HFF-Myc (cell line): Measurements from ENCODE around the gene VPS39.

Experiments
- DNase-seq: peaks from one replicate; pipeline ENCODE4 v3.0.0-alpha.2; 2011; ENCODE audit warnings: low read depth; ENCODE audit errors: extremely low read depth
- H3K4me3 ChIP-seq: replicated peaks from 2 replicates; pipeline ENCODE4 v1.5.1; 2011; ENCODE audit warnings: low read depth, mild to moderate bottlenecking, control low read depth, low read length
- TF ChIP-seq, protein P1 (sequence below): IDR thresholded peaks from 2 replicates; pipeline ENCODE4 v1.5.1; 2012; ENCODE audit warnings: mild to moderate bottlenecking, low read depth, low read length, control low read depth; ENCODE audit errors: missing control alignments

The VPS39 gene

DNA sequence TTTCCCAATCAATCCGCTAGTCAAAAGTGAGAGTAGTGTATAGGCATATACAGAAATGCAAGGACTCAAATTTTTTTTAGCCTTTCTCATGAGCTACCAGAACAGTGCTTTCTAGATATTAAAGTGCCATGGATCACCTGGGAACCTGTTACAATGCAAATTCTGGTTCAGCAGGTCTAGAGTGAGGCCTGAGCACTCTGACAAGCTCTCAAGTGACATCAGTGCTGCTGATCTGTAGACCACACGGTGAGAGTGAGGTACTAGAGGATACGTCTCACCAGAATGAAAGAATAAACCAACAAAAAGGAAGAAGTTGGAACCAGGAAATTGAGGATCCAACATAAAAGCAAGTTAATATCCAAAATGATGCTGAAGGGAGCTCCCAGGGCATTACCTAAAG, 97.7 kb downstream of the VPS39 start:
- TF ChIP-seq, protein P1, sequence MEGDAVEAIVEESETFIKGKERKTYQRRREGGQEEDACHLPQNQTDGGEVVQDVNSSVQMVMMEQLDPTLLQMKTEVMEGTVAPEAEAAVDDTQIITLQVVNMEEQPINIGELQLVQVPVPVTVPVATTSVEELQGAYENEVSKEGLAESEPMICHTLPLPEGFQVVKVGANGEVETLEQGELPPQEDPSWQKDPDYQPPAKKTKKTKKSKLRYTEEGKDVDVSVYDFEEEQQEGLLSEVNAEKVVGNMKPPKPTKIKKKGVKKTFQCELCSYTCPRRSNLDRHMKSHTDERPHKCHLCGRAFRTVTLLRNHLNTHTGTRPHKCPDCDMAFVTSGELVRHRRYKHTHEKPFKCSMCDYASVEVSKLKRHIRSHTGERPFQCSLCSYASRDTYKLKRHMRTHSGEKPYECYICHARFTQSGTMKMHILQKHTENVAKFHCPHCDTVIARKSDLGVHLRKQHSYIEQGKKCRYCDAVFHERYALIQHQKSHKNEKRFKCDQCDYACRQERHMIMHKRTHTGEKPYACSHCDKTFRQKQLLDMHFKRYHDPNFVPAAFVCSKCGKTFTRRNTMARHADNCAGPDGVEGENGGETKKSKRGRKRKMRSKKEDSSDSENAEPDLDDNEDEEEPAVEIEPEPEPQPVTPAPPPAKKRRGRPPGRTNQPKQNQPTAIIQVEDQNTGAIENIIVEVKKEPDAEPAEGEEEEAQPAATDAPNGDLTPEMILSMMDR: no peak
- no peak for DNase-seq
- no peak overlapping the region for H3K4me3 ChIP-seq

DNA sequence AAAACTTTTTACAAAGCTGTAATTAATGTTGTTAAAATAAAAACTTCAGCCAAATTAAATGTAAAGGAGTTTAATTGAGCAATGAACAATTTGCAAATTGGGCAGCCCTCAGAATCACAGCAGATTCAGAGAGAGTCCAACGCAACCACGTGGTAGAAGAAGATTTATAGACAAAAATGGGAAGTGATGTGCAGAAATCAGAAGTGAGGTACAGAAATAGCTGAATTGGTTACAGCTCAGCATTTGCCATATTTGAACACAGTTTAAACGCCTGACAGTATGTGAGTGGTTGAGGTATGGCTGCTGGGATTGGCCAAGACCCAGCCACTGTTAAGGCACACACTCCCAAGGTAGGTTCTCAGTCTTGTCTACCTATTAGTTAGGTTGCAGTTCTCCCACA, 99.3 kb downstream of the VPS39 start:
- DNase-seq: no peak
- H3K4me3 ChIP-seq: no peak overlapping the region

More for the DNA sequence above, 99.3 kb downstream of the VPS39 start:
- TF ChIP-seq, protein P1: no peak
